Measurements from ENCODE around the gene SOX8. TPM values are rescaled to one million over a fixed set of nuclear protein-coding genes. Genes with fewer than 3 reads are reported as not detected.

SOX8 gene
- total and polyA plus RNA-seq, 9 donors: 0.08 to 0.52 (median 0.32) TPM

GRCh38 chr16:976389-976931 lies 5.1 kb upstream of the SOX8 start:
- DNase-seq: no peak
- intact Hi-C loops (cut with DNase I): no loop called here
- Histone ChIP-seq H3K27ac (peak overlapping the region in 1 of 2 donors; percentile 38), H3K36me3 (no peaks in the 10 kb centered on the region), H3K4me1 (ENCODE audit: insufficient read depth) (peaks cover 17% of the 10 kb centered on the region), H3K27me3 (peaks cover 3% of the 10 kb centered on the region), H3K4me3 (no peak overlapping the region), H3K9me3 (no peaks in the 10 kb centered on the region)
- WGBS, 3 donors: 74 to 84% (median 79%) methylated on average over 21 to 24 of the region's 24 CpGs
- TF ChIP-seq, protein P1, sequence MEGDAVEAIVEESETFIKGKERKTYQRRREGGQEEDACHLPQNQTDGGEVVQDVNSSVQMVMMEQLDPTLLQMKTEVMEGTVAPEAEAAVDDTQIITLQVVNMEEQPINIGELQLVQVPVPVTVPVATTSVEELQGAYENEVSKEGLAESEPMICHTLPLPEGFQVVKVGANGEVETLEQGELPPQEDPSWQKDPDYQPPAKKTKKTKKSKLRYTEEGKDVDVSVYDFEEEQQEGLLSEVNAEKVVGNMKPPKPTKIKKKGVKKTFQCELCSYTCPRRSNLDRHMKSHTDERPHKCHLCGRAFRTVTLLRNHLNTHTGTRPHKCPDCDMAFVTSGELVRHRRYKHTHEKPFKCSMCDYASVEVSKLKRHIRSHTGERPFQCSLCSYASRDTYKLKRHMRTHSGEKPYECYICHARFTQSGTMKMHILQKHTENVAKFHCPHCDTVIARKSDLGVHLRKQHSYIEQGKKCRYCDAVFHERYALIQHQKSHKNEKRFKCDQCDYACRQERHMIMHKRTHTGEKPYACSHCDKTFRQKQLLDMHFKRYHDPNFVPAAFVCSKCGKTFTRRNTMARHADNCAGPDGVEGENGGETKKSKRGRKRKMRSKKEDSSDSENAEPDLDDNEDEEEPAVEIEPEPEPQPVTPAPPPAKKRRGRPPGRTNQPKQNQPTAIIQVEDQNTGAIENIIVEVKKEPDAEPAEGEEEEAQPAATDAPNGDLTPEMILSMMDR (IDR thresholded peaks at IDR 0.05): no peak
- TF ChIP-seq EP300 (IDR thresholded peaks at IDR 0.05) (no peak), POLR2A (IDR thresholded peaks at IDR 0.05) (no peak)

GRCh38 chr16:977081-977701 lies 4.4 kb upstream of the SOX8 start:
- H3K27me3 ChIP-seq: peaks cover 7% of the 10 kb centered on the region
- intact Hi-C loops (cut with DNase I): no loop called here
- peaks cover 17% of the 10 kb centered on the region for H3K4me1 ChIP-seq (ENCODE audit: insufficient read depth)
- peak overlapping the region in 1 of 2 donors; percentile 38 for H3K27ac ChIP-seq
- TF ChIP-seq, protein P1 (IDR thresholded peaks at IDR 0.05): no peak
- TF ChIP-seq POLR2A (IDR thresholded peaks at IDR 0.05): peak; percentile 12
- TF ChIP-seq EP300 (IDR thresholded peaks at IDR 0.05): no peak
- WGBS, 3 donors: 23 to 40% (median 27%) methylated on average over 23 to 28 of the region's 28 CpGs
- H3K36me3 ChIP-seq: no peaks in the 10 kb centered on the region
- no peaks in the 10 kb centered on the region for H3K9me3 ChIP-seq
- peak in 4 of 5 donors; percentile 25 to 63 (median 56) for DNase-seq
- H3K4me3 ChIP-seq: no peak overlapping the region

DNA sequence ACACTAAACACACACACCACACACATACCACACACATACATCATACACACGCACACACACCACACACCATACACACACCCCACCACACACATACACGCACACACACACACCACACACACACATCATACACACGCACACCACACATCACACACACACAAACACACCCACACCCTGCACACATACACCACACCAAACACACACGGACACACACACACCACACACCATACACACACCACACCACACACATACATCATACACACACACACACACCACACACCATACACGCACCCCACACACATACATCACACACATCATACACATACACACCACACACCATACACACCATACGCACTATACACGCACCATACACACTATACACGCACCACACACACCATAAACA lies 3.7 kb upstream of the SOX8 start:
- H3K4me3 ChIP-seq: no peak overlapping the region
- H3K27ac ChIP-seq: no peak overlapping the region
- peaks cover 17% of the 10 kb centered on the region for H3K4me1 ChIP-seq (ENCODE audit: insufficient read depth)
- no peaks in the 10 kb centered on the region for H3K36me3 ChIP-seq
- H3K9me3 ChIP-seq: no peaks in the 10 kb centered on the region
- DNase-seq: no peak
- intact Hi-C loops (cut with DNase I): no loop called here
- WGBS, 3 donors: 75 to 95% (median 95%) methylated on average over 8 of the region's 8 CpGs
- TF ChIP-seq EP300 (IDR thresholded peaks at IDR 0.05): no peak
- H3K27me3 ChIP-seq: peaks cover 9% of the 10 kb centered on the region

- H3K36me3 ChIP-seq: no peaks in the 10 kb centered on the region
- TF ChIP-seq EP300 (IDR thresholded peaks at IDR 0.05) (no peak), POLR2A (IDR thresholded peaks at IDR 0.05) (no peak)
- TF ChIP-seq, protein P1 (IDR thresholded peaks at IDR 0.05): no peak
These were observed 3.2 kb upstream of the SOX8 start for GRCh38 chr16:978403-978802.

DNA sequence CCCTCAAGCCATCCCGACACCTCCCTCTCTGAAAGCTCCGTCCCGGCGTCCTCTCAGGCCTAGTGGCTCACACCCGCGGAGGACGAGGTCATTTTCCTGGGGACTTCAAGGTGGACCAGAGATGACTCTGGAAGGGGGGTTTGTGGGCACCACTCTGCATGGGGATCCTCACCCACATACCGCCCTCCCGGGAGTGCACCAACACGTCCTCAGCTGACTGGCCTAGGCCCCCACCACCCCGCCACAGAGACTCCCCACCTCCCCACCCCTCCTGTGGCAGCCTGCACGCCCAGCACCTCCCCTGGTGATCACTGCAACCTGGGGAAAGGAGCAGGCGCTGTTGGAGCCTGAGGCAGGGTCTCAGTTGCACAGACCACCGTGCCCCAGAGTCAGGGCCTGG lies 2.4 kb upstream of the SOX8 start:
- 90 to 93% (median 93%) methylated on average over 12 to 14 of the region's 14 CpGs for WGBS, 3 donors
- no peak overlapping the region for H3K4me3 ChIP-seq
- intact Hi-C loops (cut with DNase I): no loop called here
- H3K27me3 ChIP-seq: peaks cover 16% of the 10 kb centered on the region
- H3K36me3 ChIP-seq: no peaks in the 10 kb centered on the region
- H3K27ac ChIP-seq: no peak overlapping the region
- peaks cover 17% of the 10 kb centered on the region for H3K4me1 ChIP-seq (ENCODE audit: insufficient read depth)
- DNase-seq: no peak
- H3K9me3 ChIP-seq: no peaks in the 10 kb centered on the region
- TF ChIP-seq, protein P1 (IDR thresholded peaks at IDR 0.05): no peak
- TF ChIP-seq POLR2A (IDR thresholded peaks at IDR 0.05) (no peak), EP300 (IDR thresholded peaks at IDR 0.05) (no peak)

More at GRCh38 chr16:978403-978802, 3.2 kb upstream of the SOX8 start:
- no peak overlapping the region for H3K27ac ChIP-seq
- peaks cover 14% of the 10 kb centered on the region for H3K27me3 ChIP-seq
- no peak overlapping the region for H3K4me3 ChIP-seq
- 74 to 77% (median 77%) methylated on average over 9 of the region's 9 CpGs for whole genome bisulfite sequencing, 3 donors
- no peak for DNase-seq
- H3K9me3 ChIP-seq: no peaks in the 10 kb centered on the region
- intact Hi-C loops (cut with DNase I): no loop called here
- peaks cover 17% of the 10 kb centered on the region for H3K4me1 ChIP-seq (ENCODE audit: insufficient read depth)
